OCI-M2 (cell line): Measurements from ENCODE around the gene WDFY4.

Experiments
- DNase-seq: peaks from one replicate; lab custom pipeline; 2025; ENCODE audit not compliant: unreplicated experiment; lab: John Stamatoyannopoulos, UW

Gene WDFY4

GRCh38 chr10:48842231-48842630 is 157.6 kb downstream of the WDFY4 start:
- DNase-seq: no peak

- DNase-seq: no peak
Measured at GRCh38 chr10:48843198-48843597, 158.5 kb downstream of the WDFY4 start.

GRCh38 chr10:48844616-48845015 is 159.9 kb downstream of the WDFY4 start:
- DNase-seq: no peak

GRCh38 chr10:48845512-48845911 is 160.8 kb downstream of the WDFY4 start:
- no peak for DNase-seq

- no peak for DNase-seq
Measured at GRCh38 chr10:48847691-48848090, 163.0 kb downstream of the WDFY4 start.

- DNase-seq: no peak
Measured at GRCh38 chr10:48856855-48857254, 172.2 kb downstream of the WDFY4 start.

GRCh38 chr10:48872234-48872633 is 187.6 kb downstream of the WDFY4 start:
- DNase-seq: no peak

- no peak for DNase-seq
Measured at GRCh38 chr10:48878091-48878490, 193.4 kb downstream of the WDFY4 start.

GRCh38 chr10:48879451-48879850 is 194.8 kb downstream of the WDFY4 start:
- no peak for DNase-seq

- no peak for DNase-seq
Measured at GRCh38 chr10:48880016-48880705, 195.5 kb downstream of the WDFY4 start.

GRCh38 chr10:48881937-48882336 is 197.3 kb downstream of the WDFY4 start:
- no peak for DNase-seq

- DNase-seq: no peak
Measured at GRCh38 chr10:48882881-48883280, 198.2 kb downstream of the WDFY4 start.

GRCh38 chr10:48883701-48884100 is 199.0 kb downstream of the WDFY4 start:
- DNase-seq: no peak

GRCh38 chr10:48884179-48885045 is 199.7 kb downstream of the WDFY4 start:
- no peak for DNase-seq

- no peak for DNase-seq
Measured at GRCh38 chr10:48885376-48885775, 200.7 kb downstream of the WDFY4 start.

GRCh38 chr10:48887982-48888381 is 203.3 kb downstream of the WDFY4 start:
- no peak for DNase-seq

GRCh38 chr10:48890888-48891850 is 206.5 kb downstream of the WDFY4 start:
- DNase-seq: no peak

- no peak for DNase-seq
Measured at GRCh38 chr10:48894911-48895802, 210.5 kb downstream of the WDFY4 start.

- no peak for DNase-seq
Measured at GRCh38 chr10:48895803-48896195, 211.1 kb downstream of the WDFY4 start.

- DNase-seq: no peak
Measured at GRCh38 chr10:48896756-48897440, 212.2 kb downstream of the WDFY4 start.
